Neuronal stem cell (in vitro differentiated cells): ENCODE measurements around the gene PIGO.

Experiments
- DNase-seq: peaks from one replicate; pipeline ENCODE4 v3.0.0-alpha.2; 2013; ENCODE audit warnings: low spot score
- H2AFZ ChIP-seq: one replicate; pipeline ENCODE4 v1.6.1; 2013; ENCODE audit warnings: mild to moderate bottlenecking, low read length, inconsistent platforms
- H2AK5ac ChIP-seq: 2 replicates; pipeline ENCODE4 v1.6.1; 2013; ENCODE audit warnings: low read depth, mild to moderate bottlenecking, inconsistent platforms, low read length, moderate library complexity, mixed read lengths
- H2BK120ac ChIP-seq: 2 replicates; pipeline ENCODE4 v1.6.1; 2013; ENCODE audit warnings: low read depth, mild to moderate bottlenecking, inconsistent platforms, low read length, moderate library complexity, mixed read lengths
- H2BK12ac ChIP-seq: one replicate; pipeline ENCODE4 v1.6.1; 2013; ENCODE audit warnings: low read length, inconsistent platforms
- H2BK15ac ChIP-seq: 2 replicates; pipeline ENCODE4 v1.6.1; 2013; ENCODE audit warnings: mild to moderate bottlenecking, low read length, inconsistent platforms, mixed read lengths
- H2BK5ac ChIP-seq: one replicate; pipeline ENCODE4 v1.6.1; 2013; ENCODE audit warnings: inconsistent platforms, mild to moderate bottlenecking, low read length, moderate library complexity
- H3K14ac ChIP-seq: one replicate; pipeline ENCODE4 v1.6.1; 2013; ENCODE audit warnings: low read length, inconsistent platforms
- H3K18ac ChIP-seq: 2 replicates; pipeline ENCODE4 v1.6.1; 2013; ENCODE audit warnings: low read length, inconsistent platforms
- H3K23ac ChIP-seq: 2 replicates; pipeline ENCODE4 v1.6.1; 2013; ENCODE audit warnings: low read depth, mild to moderate bottlenecking, mixed read lengths, low read length, inconsistent platforms; ENCODE audit not compliant: poor library complexity
- H3K27ac ChIP-seq: replicated peaks from 3 replicates; pipeline ENCODE4 v1.5.1; 2013; ENCODE audit warnings: low read length, inconsistent platforms
- H3K27me3 ChIP-seq, 3 experiments: 2 replicates each; pipeline ENCODE4 v1.6.1; 2013; ENCODE audit warnings: low read length in 3 of 3, mild to moderate bottlenecking in 2 of 3, inconsistent platforms in 1 of 3, low read depth in 1 of 3, mixed read lengths in 1 of 3, moderate library complexity in 1 of 3; ENCODE audit not compliant: control insufficient read depth in 3 of 3, insufficient read depth in 3 of 3
- H3K36me3 ChIP-seq, 2 donors: replicated peaks in 1 of 2; 2 replicates each; pipeline ENCODE4 v1.6.1; 2013; ENCODE audit warnings: low read length in 2 of 2; ENCODE audit not compliant: control insufficient read depth in 2 of 2, insufficient read depth in 2 of 2
- H3K4ac ChIP-seq: 2 replicates; pipeline ENCODE4 v1.6.1; 2013; ENCODE audit warnings: inconsistent platforms, mild to moderate bottlenecking, low read length, moderate library complexity
- H3K4me1 ChIP-seq, 2 donors: 1 replicate in 1 of 2; 2 replicates in 1 of 2; pipeline ENCODE4 v1.6.1; 2013; ENCODE audit warnings: low read length in 2 of 2, low read depth in 1 of 2; ENCODE audit not compliant: control insufficient read depth in 2 of 2, insufficient read depth in 1 of 2
- H3K4me2 ChIP-seq: one replicate; pipeline ENCODE4 v1.6.1; 2013; ENCODE audit warnings: mild to moderate bottlenecking, low read length, inconsistent platforms; ENCODE audit not compliant: insufficient read depth, poor library complexity, severe bottlenecking
- H3K4me3 ChIP-seq, 2 donors: 2 replicates each; pipeline ENCODE4 v1.5.1; 2013; ENCODE audit warnings: low read length in 2 of 2, mild to moderate bottlenecking in 2 of 2, inconsistent platforms in 1 of 2, moderate library complexity in 1 of 2
- H3K79me1 ChIP-seq: one replicate; pipeline ENCODE4 v1.6.1; 2013; ENCODE audit warnings: low read depth, mild to moderate bottlenecking, inconsistent platforms, low read length, moderate library complexity
- H3K9ac ChIP-seq: one replicate; pipeline ENCODE4 v1.6.1; 2013; ENCODE audit warnings: mild to moderate bottlenecking, low read depth, low read length, inconsistent platforms; ENCODE audit not compliant: poor library complexity
- H3K9me3 ChIP-seq, 2 donors: replicated peaks in 1 of 2; 2 replicates each; pipeline versions ENCODE3 to v1.6.1; 2013; ENCODE audit warnings: low read length in 2 of 2, mild to moderate bottlenecking in 2 of 2, inconsistent platforms in 1 of 2, low read depth in 1 of 2, mixed read lengths in 1 of 2, moderate library complexity in 1 of 2; ENCODE audit not compliant: control insufficient read depth in 2 of 2, insufficient read depth in 1 of 2
- H4K8ac ChIP-seq: one replicate; pipeline ENCODE4 v1.6.1; 2013; ENCODE audit warnings: low read depth, mild to moderate bottlenecking, inconsistent platforms, low read length, moderate library complexity
- H4K91ac ChIP-seq: one replicate; pipeline ENCODE4 v1.6.1; 2013; ENCODE audit warnings: low read length, low read depth, mild to moderate bottlenecking, inconsistent platforms; ENCODE audit not compliant: poor library complexity
- WGBS, 2 donors: extraction: QIAGEN DNeasy Blood & Tissue Kit; methylation state at CpG; one replicate each; pipeline ENCODE4 v1.1.7; 2013; ENCODE audit warnings: missing lambda C conversion rate in 2 of 2, mixed read lengths in 1 of 2; ENCODE audit not compliant: insufficient read length in 2 of 2, insufficient replicate concordance in 1 of 2; ENCODE audit errors: extremely low coverage in 2 of 2; 5-methylcytosine and 5-hydroxymethylcytosine counted together

The PIGO gene

GRCh38 chr9:35089434-35089833 is 7.0 kb downstream of the PIGO start:
- H3K9ac ChIP-seq: no peak overlapping the region
- no peak overlapping the region for H3K27ac ChIP-seq
- H2BK120ac ChIP-seq: no peak overlapping the region
- no peak overlapping the region for H4K8ac ChIP-seq
- H3K27me3 ChIP-seq: no peaks in the 10 kb centered on the region
- H2AK5ac ChIP-seq: no peak overlapping the region
- no peak overlapping the region for H2BK15ac ChIP-seq
- H3K9me3 ChIP-seq: no peaks in the 10 kb centered on the region
- WGBS, 2 donors: no CpG with 5 or more reads among the region's 2 CpGs
- no peak overlapping the region for H3K4ac ChIP-seq
- H3K14ac ChIP-seq: no peak overlapping the region
- no peak overlapping the region for H3K18ac ChIP-seq
- H3K4me1 ChIP-seq: no peaks in the 10 kb centered on the region
- H3K4me2 ChIP-seq: no peak overlapping the region
- peaks cover 40 to 67% of the 10 kb centered on the region in 2 donors for H3K36me3 ChIP-seq
- no peak overlapping the region for H2AFZ ChIP-seq
- no peak overlapping the region for H2BK12ac ChIP-seq
- H3K23ac ChIP-seq: no peak overlapping the region
- H4K91ac ChIP-seq: no peak overlapping the region
- no peak for DNase-seq
- H3K4me3 ChIP-seq: no peak overlapping the region
- no peak overlapping the region for H2BK5ac ChIP-seq
- peaks cover 2% of the 10 kb centered on the region for H3K79me1 ChIP-seq

- DNase-seq: no peak
- H3K18ac ChIP-seq: no peak overlapping the region
- no peak overlapping the region for H4K91ac ChIP-seq
- WGBS, 2 donors: no CpG with 5 or more reads among the region's 2 CpGs
- H3K4me1 ChIP-seq: no peaks in the 10 kb centered on the region
- H3K14ac ChIP-seq: no peak overlapping the region
- H2BK12ac ChIP-seq: no peak overlapping the region
- no peak overlapping the region for H2BK5ac ChIP-seq
- H3K9ac ChIP-seq: no peak overlapping the region
- H3K9me3 ChIP-seq: no peaks in the 10 kb centered on the region
- H2BK15ac ChIP-seq: no peak overlapping the region
- no peak overlapping the region for H4K8ac ChIP-seq
- no peak overlapping the region for H3K4me2 ChIP-seq
- H3K4ac ChIP-seq: no peak overlapping the region
- no peak overlapping the region for H2BK120ac ChIP-seq
- H3K4me3 ChIP-seq: no peak overlapping the region
- H3K27me3 ChIP-seq: no peaks in the 10 kb centered on the region
- no peaks in the 10 kb centered on the region for H3K79me1 ChIP-seq
- no peak overlapping the region for H2AK5ac ChIP-seq
- H3K27ac ChIP-seq: no peak overlapping the region
- peaks cover 18 to 26% of the 10 kb centered on the region in 2 donors for H3K36me3 ChIP-seq
- H3K23ac ChIP-seq: no peak overlapping the region
- H2AFZ ChIP-seq: no peak overlapping the region
Observed at GRCh38 chr9:35085078-35085477, 11.3 kb downstream of the PIGO start.

- Histone ChIP-seq H3K4me2 (peak within 1 kb of the TSS; percentile 93), H3K9ac (peak within 1 kb of the TSS; percentile 97), H3K4me3 (peak within 1 kb of the TSS; percentile 86 to 87), H4K8ac (no peak within 1 kb of the TSS), H2AFZ (peak within 1 kb of the TSS; percentile 95), H2BK15ac (peak within 1 kb of the TSS; percentile 79), H2BK120ac (no peak within 1 kb of the TSS), H3K4me1 (peaks cover 9 to 17% of the 10 kb centered on the region in 2 donors), H3K27ac (peak within 1 kb of the TSS; percentile 83), H3K23ac (peak within 1 kb of the TSS; percentile 97), H2BK5ac (peak within 1 kb of the TSS; percentile 78), H3K36me3 (peaks cover 23 to 39% of the 10 kb centered on the region in 2 donors), H3K14ac (no peak within 1 kb of the TSS), H3K18ac (peak within 1 kb of the TSS; percentile 98), H4K91ac (no peak within 1 kb of the TSS), H3K27me3 (no peaks in the 10 kb centered on the region), H2BK12ac (no peak within 1 kb of the TSS), H2AK5ac (no peak within 1 kb of the TSS), H3K79me1 (peaks cover 16% of the 10 kb centered on the region), H3K9me3 (no peaks in the 10 kb centered on the region), H3K4ac (no peak within 1 kb of the TSS)
- peak; percentile 89 for DNase-seq
- WGBS, 2 donors: no CpG with 5 or more reads among the region's 67 CpGs
Observed at GRCh38 chr9:35079426-35080341, 16.7 kb downstream of the PIGO start, which contains the start of gene FANCG. FANCG (minus strand) TSS chr9:35079942; CDS start chr9:35079524, 418 bp downstream.

- H3K27ac ChIP-seq: peak overlapping the region; percentile 83
- H2AFZ ChIP-seq: peak overlapping the region; percentile 95
- H4K91ac ChIP-seq: no peak overlapping the region
- H3K14ac ChIP-seq: no peak overlapping the region
- H2BK5ac ChIP-seq: peak overlapping the region; percentile 78
- no peak overlapping the region for H2AK5ac ChIP-seq
- H2BK120ac ChIP-seq: no peak overlapping the region
- no peak for DNase-seq
- WGBS, 2 donors: no CpG with 5 or more reads among the region's 10 CpGs
- H3K4me3 ChIP-seq: peak overlapping the region; percentile 86 to 87
- no peak overlapping the region for H4K8ac ChIP-seq
- no peaks in the 10 kb centered on the region for H3K27me3 ChIP-seq
- no peak overlapping the region for H3K23ac ChIP-seq
- peak overlapping the region; percentile 93 for H3K4me2 ChIP-seq
- H3K18ac ChIP-seq: peak overlapping the region; percentile 98
- H3K79me1 ChIP-seq: peaks cover 16% of the 10 kb centered on the region
- H3K9ac ChIP-seq: peak overlapping the region; percentile 97
- H3K4me1 ChIP-seq: peaks cover 9 to 17% of the 10 kb centered on the region in 2 donors
- H2BK15ac ChIP-seq: no peak overlapping the region
- H2BK12ac ChIP-seq: no peak overlapping the region
- H3K4ac ChIP-seq: no peak overlapping the region
- H3K36me3 ChIP-seq: peaks cover 28 to 46% of the 10 kb centered on the region in 2 donors
- no peaks in the 10 kb centered on the region for H3K9me3 ChIP-seq
Observed at GRCh38 chr9:35079041-35079425, 17.4 kb downstream of the PIGO start.
